GM12891 (cell line): ENCODE results near the gene WFDC5.

ENCODE experiments used
- DNase-seq: peaks from one replicate; pipeline ENCODE4 v3.0.0; 2011; ENCODE audit warnings: low spot score; ENCODE audit not compliant: insufficient read length
- FAIRE-seq: peaks from 2 replicates; lab custom pipeline; 2011; peaks lifted over from hg19 to GRCh38; lab: Jason Lieb, UNC
- PAX5 ChIP-seq: IDR thresholded peaks from 2 replicates; pipeline ENCODE4 v1.6.1; 2011; ENCODE audit warnings: low read length, moderate library complexity, mild to moderate bottlenecking; ENCODE audit not compliant: insufficient read depth, severe bottlenecking
- POLR2A ChIP-seq: IDR thresholded peaks from 2 replicates; pipeline ENCODE4 v1.6.1; 2011; ENCODE audit warnings: low read depth, low read length, control low read depth
- POLR2AphosphoS5 ChIP-seq: IDR thresholded peaks from 2 replicates; pipeline ENCODE4 v1.6.1; 2011; ENCODE audit warnings: low read depth, low read length, control low read depth
- POU2F2 ChIP-seq: IDR thresholded peaks from 2 replicates; pipeline ENCODE4 v1.6.1; 2011; ENCODE audit warnings: low read depth, mild to moderate bottlenecking, control low read depth, low read length, moderate library complexity
- SPI1 ChIP-seq: IDR thresholded peaks from 2 replicates; pipeline ENCODE4 v1.6.1; 2011; ENCODE audit warnings: low read depth, low read length, control low read depth
- TAF1 ChIP-seq: IDR thresholded peaks from 2 replicates; pipeline ENCODE4 v1.6.1; 2011; ENCODE audit warnings: low read depth, low read length, control low read depth

Gene WFDC5

GRCh38 chr20:45100563-45101245 lies 14.3 kb downstream of the WFDC5 start, which contains the start of gene KCNS1:
KCNS1 (minus strand) TSS chr20:45101127; CDS start chr20:45099236, 1,891 bp downstream.
- DNase-seq, result no peak
- FAIRE-seq, result no peak
- no peak for TF ChIP-seq POLR2A

GRCh38 chr20:45098103-45098773 lies 16.7 kb downstream of the WFDC5 start:
- no peak for DNase-seq
- no peak for TF ChIP-seq SPI1
- no peak for TF ChIP-seq TAF1
- no peak for TF ChIP-seq POU2F2
- no peak for TF ChIP-seq POLR2A
- TF ChIP-seq PAX5, result no peak
- no peak for TF ChIP-seq POLR2AphosphoS5
- no peak for FAIRE-seq

DNA sequence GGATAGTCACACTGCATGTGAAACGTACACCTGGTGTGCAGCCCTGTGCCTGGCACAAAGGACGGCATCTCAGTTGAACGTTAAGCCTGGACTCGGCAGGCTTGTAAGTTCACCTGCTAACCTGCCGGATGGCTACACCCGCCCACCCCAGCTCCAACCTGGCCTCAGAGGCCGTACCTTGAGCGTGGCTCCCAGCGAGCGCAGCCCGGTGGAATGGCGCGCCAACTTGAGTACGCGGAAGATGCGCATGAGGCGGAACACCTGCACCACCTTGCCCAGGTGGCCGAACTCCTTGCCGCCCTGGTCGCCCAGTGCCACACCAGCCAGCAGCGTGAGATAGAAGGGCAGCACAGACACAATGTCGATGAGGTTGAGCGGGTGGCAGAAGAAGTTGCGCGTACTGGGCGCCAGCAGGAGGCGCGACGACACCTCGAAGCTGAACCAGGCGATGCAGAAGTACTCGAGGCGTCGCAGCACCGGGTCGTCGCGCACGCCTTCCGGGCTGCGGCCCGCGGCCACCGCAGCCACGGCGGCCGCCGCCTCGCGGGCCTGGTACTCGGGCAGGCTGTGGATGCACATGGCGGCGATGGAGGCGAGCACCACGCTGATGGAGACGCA lies 17.4 kb downstream of the WFDC5 start:
- peak; percentile 51 for FAIRE-seq
- TF ChIP-seq POU2F2 (no peak), PAX5 (no peak), SPI1 (no peak), TAF1 (no peak), POLR2AphosphoS5 (no peak), POLR2A (no peak)
- peak; percentile 53 for DNase-seq

GRCh38 chr20:45096781-45097180 lies 18.2 kb downstream of the WFDC5 start:
- DNase-seq (no peak), FAIRE-seq (no peak)
- TF ChIP-seq SPI1, result no peak
- TF ChIP-seq POU2F2, result no peak
- TF ChIP-seq TAF1, result no peak

DNA sequence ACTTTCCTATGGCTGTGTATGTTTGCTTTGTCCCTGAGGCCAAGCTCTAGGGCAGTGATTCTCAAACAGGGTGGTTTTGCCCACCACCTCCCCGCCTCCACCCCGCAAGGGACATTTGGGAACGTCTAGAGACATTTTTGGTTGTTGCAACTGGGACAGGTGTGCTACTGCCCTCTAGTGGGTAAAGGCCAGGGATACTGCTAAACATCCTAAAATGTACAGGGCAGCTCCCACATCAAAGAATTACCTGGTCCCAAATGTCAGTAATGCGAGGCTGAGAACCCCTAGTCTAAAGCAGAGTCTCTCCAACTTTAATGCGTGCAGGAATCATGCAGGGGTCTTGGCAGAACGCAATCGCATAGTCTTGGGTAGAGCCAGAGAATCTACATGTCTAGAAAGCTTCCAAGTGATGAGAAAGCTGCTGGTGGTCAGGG lies 19.2 kb downstream of the WFDC5 start:
- no peak for TF ChIP-seq POU2F2
- no peak for TF ChIP-seq TAF1
- DNase-seq (no peak), FAIRE-seq (peak; percentile 85)

DNA sequence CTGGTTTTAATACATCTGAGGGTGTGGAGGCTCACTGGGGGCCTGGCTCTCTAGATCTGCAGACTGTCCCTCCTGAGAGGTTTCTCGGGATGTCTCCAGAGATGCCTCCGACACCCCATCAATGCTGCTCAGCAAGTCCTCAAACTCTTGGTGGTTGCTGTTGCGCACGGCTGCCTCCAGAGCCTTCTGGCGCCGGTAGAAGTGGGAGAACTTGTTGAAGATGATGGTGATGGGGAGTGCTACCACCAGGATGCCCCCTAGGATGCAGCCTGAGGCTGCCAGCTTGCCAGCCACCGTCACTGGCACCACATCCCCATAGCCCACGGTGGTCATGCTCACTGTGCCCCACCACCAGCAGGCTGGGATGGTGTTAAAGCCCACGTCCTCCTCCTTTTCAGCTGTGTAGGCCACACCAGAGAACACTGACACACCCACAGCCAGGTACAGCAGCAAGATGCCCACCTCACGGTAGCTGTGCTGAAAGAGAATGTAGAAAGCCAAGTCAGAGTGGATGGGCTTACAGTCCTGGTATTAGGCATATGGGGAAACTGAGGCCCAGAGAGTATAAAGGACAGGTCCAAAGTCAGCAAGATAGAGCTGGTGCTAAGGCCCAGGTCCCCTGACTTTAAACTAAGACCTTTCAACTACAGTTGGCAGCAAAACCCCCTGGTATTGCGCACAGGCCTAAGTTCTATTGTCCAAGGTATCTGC lies 20.0 kb downstream of the WFDC5 start:
- no peak for FAIRE-seq
- DNase-seq, result no peak
- TF ChIP-seq PAX5, result no peak
- no peak for TF ChIP-seq POLR2AphosphoS5

- DNase-seq (no peak), FAIRE-seq (no peak)
- TF ChIP-seq PAX5, result no peak
- TF ChIP-seq POLR2AphosphoS5, result no peak
- no peak for TF ChIP-seq POLR2A
- no peak for TF ChIP-seq POU2F2
- no peak for TF ChIP-seq TAF1
- TF ChIP-seq SPI1, result no peak
These were observed 20.8 kb downstream of the WFDC5 start for GRCh38 chr20:45094201-45094600.

DNA sequence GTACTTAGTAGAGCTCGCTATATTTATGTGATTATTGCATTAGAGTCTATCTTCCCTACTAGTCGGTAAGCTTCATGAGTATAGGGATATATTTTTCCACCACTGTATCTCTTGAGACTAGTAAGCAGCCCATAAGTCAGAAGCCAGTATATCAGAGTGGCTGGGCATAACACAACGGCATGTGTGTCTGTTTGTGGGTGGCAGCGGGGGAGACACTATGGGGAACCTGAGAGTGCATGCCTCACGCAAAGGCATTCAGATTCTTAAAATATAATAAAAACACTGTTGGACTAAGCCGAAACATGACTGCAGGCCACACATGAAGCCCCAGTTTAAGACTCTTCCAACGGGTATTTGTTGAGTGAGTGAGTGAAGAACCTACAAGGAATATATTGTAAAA lies 22.1 kb downstream of the WFDC5 start:
- no peak for TF ChIP-seq TAF1
- no peak for TF ChIP-seq POU2F2
- no peak for TF ChIP-seq POLR2AphosphoS5
- no peak for TF ChIP-seq POLR2A
- no peak for TF ChIP-seq SPI1
- no peak for TF ChIP-seq PAX5
- no peak for FAIRE-seq
- no peak for DNase-seq

DNA sequence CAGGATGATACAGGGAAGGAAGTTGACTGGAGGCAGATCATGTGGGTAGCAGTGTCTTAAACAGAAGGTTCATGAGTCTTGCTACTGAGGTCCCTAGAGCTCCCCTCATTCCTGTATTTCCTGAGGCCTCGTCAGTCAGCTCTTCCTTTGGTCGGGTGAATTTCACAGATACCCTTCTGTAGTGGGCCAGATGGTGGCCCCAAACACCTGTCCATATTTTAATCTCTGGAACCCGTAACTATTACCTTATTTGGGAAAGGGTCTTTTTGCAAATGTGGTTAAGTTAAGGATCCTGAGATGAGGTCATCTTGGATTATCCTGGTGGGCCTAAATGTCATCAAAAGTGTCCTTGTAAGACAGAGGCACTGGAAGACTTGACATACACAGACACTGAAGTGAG lies 23.6 kb downstream of the WFDC5 start:
- TF ChIP-seq POU2F2, result no peak
- TF ChIP-seq SPI1, result no peak
- no peak for TF ChIP-seq TAF1
- TF ChIP-seq POLR2AphosphoS5, result no peak
- TF ChIP-seq POLR2A, result no peak
- no peak for TF ChIP-seq PAX5
- no peak for FAIRE-seq
- no peak for DNase-seq

- no peak for DNase-seq
- TF ChIP-seq POLR2A, result no peak
- TF ChIP-seq POLR2AphosphoS5, result no peak
- no peak for TF ChIP-seq SPI1
- FAIRE-seq, result no peak
These were observed 24.5 kb downstream of the WFDC5 start for GRCh38 chr20:45090481-45090880.
